Transverse colon (tissue), 4 donors: ENCODE data around the gene MAP2K5. TPM values are rescaled to one million over a fixed set of nuclear protein-coding genes. Genes with fewer than 3 reads are reported as not detected.

Source experiments
- DNase-seq: peaks from one replicate; pipeline ENCODE4 v3.0.0-alpha.2; 2019
- H3K27ac ChIP-seq, 4 donors: fragments of 200-600 bp; sonication (generic); 2 replicates each; pipeline ENCODE4 v1.5.1; 2016 to 2018; ENCODE audit warnings: inconsistent platforms in 4 of 4
- H3K27me3 ChIP-seq: fragments of 200-600 bp; sonication (generic); 2 replicates; pipeline ENCODE4 v1.5.1; 2017; ENCODE audit warnings: inconsistent platforms
- H3K36me3 ChIP-seq, 4 donors: fragments of 200-600 bp; sonication (generic); 2 replicates each; pipeline ENCODE4 v1.5.1; 2017 to 2019; ENCODE audit warnings: inconsistent platforms in 4 of 4
- H3K4me1 ChIP-seq, 4 donors: fragments of 200-600 bp; sonication (generic); 2 replicates each; pipeline ENCODE4 v1.5.1; 2017 to 2020; ENCODE audit warnings: inconsistent platforms in 4 of 4
- H3K4me3 ChIP-seq, 4 donors: fragments of 200-600 bp; sonication (generic); 1 replicate in 1 of 4; 2 replicates in 3 of 4; pipeline versions ENCODE4 v1.5.1 to v1.6.1; 2017 to 2019; ENCODE audit warnings: inconsistent platforms in 4 of 4
- H3K9me3 ChIP-seq, 2 donors: fragments of 200-600 bp; sonication (generic); 2 replicates each; pipeline ENCODE4 v1.5.1; 2017 to 2019; ENCODE audit warnings: inconsistent platforms in 2 of 2
- CTCF ChIP-seq, 5 experiments: fragments of 200-600 bp in 3 of 5; fragments of 450-650 bp in 2 of 5; sonication (generic) in 3 of 5; IDR thresholded peaks; 1 replicate in 2 of 5; 2 replicates in 3 of 5; pipeline ENCODE4 v1.5.1; 2016 to 2017; ENCODE audit warnings: antibody characterized with exemption in 5 of 5, inconsistent platforms in 3 of 5, mild to moderate bottlenecking in 2 of 5, moderate library complexity in 1 of 5
- EP300 ChIP-seq: sonication (generic); formaldehyde crosslinking; IDR thresholded peaks from one replicate; pipeline ENCODE4 v1.6.1; 2017; ENCODE audit warnings: antibody characterized with exemption, low read depth
- POLR2A ChIP-seq: fragments of 450-650 bp; IDR thresholded peaks from one replicate; pipeline ENCODE4 v1.6.1; 2016; ENCODE audit warnings: antibody characterized with exemption, mild to moderate bottlenecking, moderate library complexity
- POLR2AphosphoS5 ChIP-seq, 3 donors: sonication (generic); formaldehyde crosslinking; IDR thresholded peaks; one replicate each; pipeline ENCODE4 v1.6.1; 2016; ENCODE audit warnings: antibody characterized with exemption in 3 of 3
- WGBS, 2 donors: methylation state at CpG; one replicate each; pipeline ENCODE4 v1.1.5; 2018; ENCODE audit warnings: low coverage in 1 of 2; 5-methylcytosine and 5-hydroxymethylcytosine counted together
- in situ Hi-C, 4 donors: fragments of 200-750 bp; cut with MboI; loops; one replicate each; pipeline versions ENCODE4 v1.15.0 to v1.15.1; 2017; ENCODE audit warnings: low sequenced_read_pairs in 3 of 4, low pct_ligation_motif_present in 1 of 4, low pct_unique_long_range_greater_than_20kb in 1 of 4
- intact Hi-C: fragments of 100-400 bp; cut with DNase I; formaldehyde crosslinking; loops from one replicate; pipeline ENCODE4 v1.15.1; 2023; ENCODE audit warnings: low total_unique reads
- total RNA-seq, 4 donors: library from RNA; depleted of rRNA; stranded (reverse); fragments of >200 nt; gene quantifications; one replicate each; pipeline ENCODE4 v1.1.0, GENCODE V29; 2016

The MAP2K5 gene
- total RNA-seq, 4 donors from 2014 or later = 19.8 to 320 (median 21.1) TPM

GRCh38 chr15:67606742-67607141, 64.2 kb downstream of the MAP2K5 start:
- Histone ChIP-seq H3K4me3 (no peak overlapping the region), H3K36me3 (no peaks in the 10 kb centered on the region), H3K4me1 (peaks cover 4 to 16% (median 10%) of the 10 kb centered on the region in 4 donors), H3K27me3 (no peaks in the 10 kb centered on the region), H3K27ac (no peak overlapping the region), H3K9me3 (no peaks in the 10 kb centered on the region)
- DNase-seq = no peak
- in situ Hi-C loops = no loop called here
- TF ChIP-seq CTCF (IDR thresholded peaks at IDR 0.05) = no peak
- no peak for TF ChIP-seq EP300
- TF ChIP-seq POLR2AphosphoS5 (IDR thresholded peaks at IDR 0.05) = no peak
- no peak for TF ChIP-seq POLR2A
- intact Hi-C loops = no loop called here
- 82 to 90% methylated on average over 1 of the region's 1 CpG for WGBS, 2 donors

GRCh38 chr15:67607329-67607728, 64.8 kb downstream of the MAP2K5 start:
- Histone ChIP-seq H3K27ac (peak overlapping the region in 1 of 4 donors; percentile 45), H3K9me3 (no peaks in the 10 kb centered on the region), H3K27me3 (no peaks in the 10 kb centered on the region), H3K4me1 (peaks cover 4 to 20% (median 11%) of the 10 kb centered on the region in 4 donors), H3K4me3 (no peak overlapping the region), H3K36me3 (no peaks in the 10 kb centered on the region)
- WGBS, 2 donors = 78 to 82% methylated on average over 4 of the region's 4 CpGs
- no peak for TF ChIP-seq EP300
- no peak for TF ChIP-seq POLR2AphosphoS5 (IDR thresholded peaks at IDR 0.05)
- no peak for TF ChIP-seq CTCF (IDR thresholded peaks at IDR 0.05)
- TF ChIP-seq POLR2A = no peak
- in situ Hi-C loops (no loop called here), intact Hi-C loops (no loop called here)
- DNase-seq = no peak

GRCh38 chr15:67607959-67608637, 65.6 kb downstream of the MAP2K5 start:
- in situ Hi-C loops (no loop called here), intact Hi-C loops (no loop called here)
- TF ChIP-seq POLR2A = no peak
- no peak for TF ChIP-seq POLR2AphosphoS5 (IDR thresholded peaks at IDR 0.05)
- no peak for TF ChIP-seq EP300
- TF ChIP-seq CTCF (IDR thresholded peaks at IDR 0.05) = no peak
- no peaks in the 10 kb centered on the region for H3K9me3 ChIP-seq
- no peaks in the 10 kb centered on the region for H3K36me3 ChIP-seq
- H3K4me3 ChIP-seq = no peak overlapping the region
- H3K4me1 ChIP-seq = peaks cover 4 to 20% (median 11%) of the 10 kb centered on the region in 4 donors
- peak; percentile 54 for DNase-seq
- H3K27ac ChIP-seq = peak overlapping the region in 2 of 4 donors; percentile 7 to 45
- WGBS, 2 donors = 48 to 51% methylated on average over 2 to 3 of the region's 3 CpGs
- H3K27me3 ChIP-seq = no peaks in the 10 kb centered on the region

GRCh38 chr15:67608638-67608959, 66.1 kb downstream of the MAP2K5 start:
- 100% methylated on average over 1 to 2 of the region's 2 CpGs for WGBS, 2 donors
- intact Hi-C loops (no loop called here), in situ Hi-C loops (no loop called here)
- TF ChIP-seq CTCF (IDR thresholded peaks at IDR 0.05) (no peak), POLR2AphosphoS5 (IDR thresholded peaks at IDR 0.05) (no peak), POLR2A (no peak), EP300 (no peak)
- H3K27ac ChIP-seq = peak overlapping the region in 2 of 4 donors; percentile 7 to 45
- H3K27me3 ChIP-seq = no peaks in the 10 kb centered on the region
- no peak overlapping the region for H3K4me3 ChIP-seq
- no peak for DNase-seq
- peaks cover 4 to 20% (median 11%) of the 10 kb centered on the region in 4 donors for H3K4me1 ChIP-seq
- no peaks in the 10 kb centered on the region for H3K9me3 ChIP-seq
- H3K36me3 ChIP-seq = no peaks in the 10 kb centered on the region
